Measurements from ENCODE around the gene KCNIP2.

KCNIP2 gene

GRCh38 chr10:101817337-101818118 lies 26.1 kb downstream of the KCNIP2 start:
- TF ChIP-seq REST (IDR thresholded peaks at IDR 0.05; ENCODE audit: insufficient read depth in 1 of 2, low read depth in 2 of 2, low read length in 2 of 2) (no peak), SIN3A (IDR thresholded peaks at IDR 0.05; ENCODE audit: borderline replicate concordance, insufficient read depth, low read length) (peak; percentile 48; the same call in 1 of the 2 replicates), TAF1 (IDR thresholded peaks at IDR 0.05; ENCODE audit: borderline replicate concordance, insufficient read depth, low read length) (0 out of 2 replicates have a peak, but pooled peaks have one; percentile 27), POLR2AphosphoS5 (IDR thresholded peaks at IDR 0.05; ENCODE audit: low read depth, low read length) (peak; percentile 25; the same call in 1 of the 2 replicates), FOXP2 (optimal IDR thresholded peaks at IDR 0.05; ENCODE audit: borderline replicate concordance, extremely low read depth, extremely low read length, insufficient read depth) (no peak)

GRCh38 chr10:101816913-101817336 lies 26.7 kb downstream of the KCNIP2 start:
- no peak; the same call in 1 of the 2 replicates for TF ChIP-seq POLR2AphosphoS5 (IDR thresholded peaks at IDR 0.05; ENCODE audit: low read depth, low read length)
- no peak for TF ChIP-seq SIN3A (IDR thresholded peaks at IDR 0.05; ENCODE audit: borderline replicate concordance, insufficient read depth, low read length)
- TF ChIP-seq REST (IDR thresholded peaks at IDR 0.05; ENCODE audit: insufficient read depth in 1 of 2, low read depth in 2 of 2, low read length in 2 of 2), result no peak
- no peak for TF ChIP-seq TAF1 (IDR thresholded peaks at IDR 0.05; ENCODE audit: borderline replicate concordance, insufficient read depth, low read length)
- TF ChIP-seq FOXP2 (optimal IDR thresholded peaks at IDR 0.05; ENCODE audit: borderline replicate concordance, extremely low read depth, extremely low read length, insufficient read depth), result no peak

GRCh38 chr10:101816376-101816775 lies 27.2 kb downstream of the KCNIP2 start:
- TF ChIP-seq TAF1 (IDR thresholded peaks at IDR 0.05; ENCODE audit: borderline replicate concordance, insufficient read depth, low read length) (no peak), SIN3A (IDR thresholded peaks at IDR 0.05; ENCODE audit: borderline replicate concordance, insufficient read depth, low read length) (no peak), POLR2AphosphoS5 (IDR thresholded peaks at IDR 0.05; ENCODE audit: low read depth, low read length) (no peak), REST (IDR thresholded peaks at IDR 0.05; ENCODE audit: insufficient read depth in 1 of 2, low read depth in 2 of 2, low read length in 2 of 2) (no peak), FOXP2 (optimal IDR thresholded peaks at IDR 0.05; ENCODE audit: borderline replicate concordance, extremely low read depth, extremely low read length, insufficient read depth) (no peak)

- no peak for TF ChIP-seq POLR2AphosphoS5 (IDR thresholded peaks at IDR 0.05; ENCODE audit: low read depth, low read length)
- TF ChIP-seq FOXP2 (optimal IDR thresholded peaks at IDR 0.05; ENCODE audit: borderline replicate concordance, extremely low read depth, extremely low read length, insufficient read depth), result no peak
- no peak for TF ChIP-seq REST (IDR thresholded peaks at IDR 0.05; ENCODE audit: insufficient read depth in 1 of 2, low read depth in 2 of 2, low read length in 2 of 2)
- no peak for TF ChIP-seq TAF1 (IDR thresholded peaks at IDR 0.05; ENCODE audit: borderline replicate concordance, insufficient read depth, low read length)
- TF ChIP-seq SIN3A (IDR thresholded peaks at IDR 0.05; ENCODE audit: borderline replicate concordance, insufficient read depth, low read length), result no peak
Measured at GRCh38 chr10:101814466-101815071, 29.0 kb downstream of the KCNIP2 start.
